ENCODE measurements around the gene ALOXE3.

GRCh38 chr17:8155231-8155995 lies 37.1 kb upstream of the ALOXE3 start:
- TF ChIP-seq MAX (IDR thresholded peaks at IDR 0.05) (no peak), CTCF (IDR thresholded peaks at IDR 0.05; ENCODE audit: control extremely low read depth in 1 of 3, insufficient read depth in 1 of 3, low read depth in 1 of 3, low read length in 3 of 3) (no peak)

All from H1 (cell line).